Endometrium (tissue), 2 donors: ENCODE measurements around the gene TEKT2.

Source experiments
- FAIRE-seq: peaks from 2 replicates; lab custom pipeline; 2012; peaks lifted over from hg19 to GRCh38; lab: Jason Lieb, UNC
- donor health status: control.
- donor health status: control.

The TEKT2 gene

GRCh38 chr1:36106269-36106668, 22.4 kb downstream of the TEKT2 start:
- FAIRE-seq, result no peak

GRCh38 chr1:36107394-36107793, 23.5 kb downstream of the TEKT2 start:
- FAIRE-seq, result no peak

- no peak for FAIRE-seq
These were observed 24.4 kb downstream of the TEKT2 start for GRCh38 chr1:36108314-36108713.

GRCh38 chr1:36109041-36109679, 25.3 kb downstream of the TEKT2 start:
- FAIRE-seq, result no peak

GRCh38 chr1:36111151-36111550, 27.3 kb downstream of the TEKT2 start:
- no peak for FAIRE-seq

GRCh38 chr1:36112823-36113222, 28.9 kb downstream of the TEKT2 start:
- no peak for FAIRE-seq

GRCh38 chr1:36114371-36114770, 30.5 kb downstream of the TEKT2 start:
- FAIRE-seq, result no peak

- no peak for FAIRE-seq
These were observed 31.3 kb downstream of the TEKT2 start for GRCh38 chr1:36115200-36115669.

GRCh38 chr1:36115931-36116330, 32.0 kb downstream of the TEKT2 start:
- no peak for FAIRE-seq

GRCh38 chr1:36116901-36117300, 33.0 kb downstream of the TEKT2 start:
- FAIRE-seq, result no peak

- no peak for FAIRE-seq
These were observed 34.7 kb downstream of the TEKT2 start for GRCh38 chr1:36118447-36119204.

- no peak for FAIRE-seq
These were observed 35.6 kb downstream of the TEKT2 start for GRCh38 chr1:36119456-36119855.

- no peak for FAIRE-seq
These were observed 38.5 kb downstream of the TEKT2 start for GRCh38 chr1:36122062-36123030.

- no peak for FAIRE-seq
These were observed 39.5 kb downstream of the TEKT2 start for GRCh38 chr1:36123356-36123755.

- FAIRE-seq, result no peak
These were observed 40.7 kb downstream of the TEKT2 start for GRCh38 chr1:36124404-36125128.

- no peak for FAIRE-seq
These were observed 41.5 kb downstream of the TEKT2 start, which contains the start of gene COL8A2 for GRCh38 chr1:36125129-36125991. Gene COL8A2, minus strand, starts transcription at chr1:36125222. Its CDS starts 24,980 bp downstream, at chr1:36100242.

- FAIRE-seq, result no peak
These were observed 42.3 kb downstream of the TEKT2 start for GRCh38 chr1:36126005-36126716.

- no peak for FAIRE-seq
These were observed 43.1 kb downstream of the TEKT2 start for GRCh38 chr1:36126797-36127500.

GRCh38 chr1:36128126-36128904, 44.4 kb downstream of the TEKT2 start:
- no peak for FAIRE-seq
